HG03457 (cell line): ENCODE results near the gene MAML3.

ENCODE experiments used
- ATAC-seq: cut with Tn5 transposase; IDR thresholded peaks from one replicate; pipeline ENCODE4 v1.9.1; 2021; ENCODE audit warnings: moderate number of reproducible peaks; ENCODE audit not compliant: unreplicated experiment

MAML3 gene

GRCh38 chr4:139672732-139673131 is 481.3 kb downstream of the MAML3 start:
- no peak for ATAC-seq

GRCh38 chr4:139672215-139672614 is 481.8 kb downstream of the MAML3 start:
- no peak for ATAC-seq

GRCh38 chr4:139670775-139671174 is 483.2 kb downstream of the MAML3 start:
- ATAC-seq, result no peak

- no peak for ATAC-seq
These were observed 484.1 kb downstream of the MAML3 start for GRCh38 chr4:139669890-139670289.

GRCh38 chr4:139669335-139669734 is 484.6 kb downstream of the MAML3 start:
- no peak for ATAC-seq

- no peak for ATAC-seq
These were observed 485.3 kb downstream of the MAML3 start for GRCh38 chr4:139668658-139669201.

GRCh38 chr4:139668036-139668435 is 485.9 kb downstream of the MAML3 start:
- ATAC-seq, result no peak
